Tibial artery (tissue), 4 donors: ENCODE measurements around the gene AGPAT2.
A peak's percentile ranks its signal among the peaks of the same experiment; 100 is the strongest.
"Not testable (repeated sequence)": the region's sequence is repeated elsewhere in the genome, so short reads cannot be mapped to it uniquely, and the experiment has no call there.

Experiments
- DNase-seq, 2 donors: peaks; one replicate each; pipeline ENCODE4 v3.0.0-alpha.2; 2019
- H3K27ac ChIP-seq, 2 donors: fragments of 200-600 bp; sonication (generic) in 1 of 2; 1 replicate in 1 of 2; 2 replicates in 1 of 2; pipeline ENCODE4 v1.5.1; 2018 to 2019; ENCODE audit warnings: mild to moderate bottlenecking in 1 of 2
- H3K27me3 ChIP-seq, 2 donors: fragments of 200-600 bp; sonication (generic) in 1 of 2; one replicate each; pipeline versions ENCODE4 v1.5.1 to v1.6.0; 2016 to 2019
- H3K36me3 ChIP-seq, 3 donors: fragments of 200-600 bp; sonication (generic) in 2 of 3; one replicate each; pipeline ENCODE4 v1.5.1; 2016 to 2019; ENCODE audit warnings: mild to moderate bottlenecking in 2 of 3
- H3K4me1 ChIP-seq, 4 donors: fragments of 200-600 bp; sonication (generic) in 2 of 4; 1 replicate in 3 of 4; 2 replicates in 1 of 4; pipeline ENCODE4 v1.5.1; 2016 to 2019
- H3K4me3 ChIP-seq, 2 donors: fragments of 200-600 bp; sonication (generic) in 1 of 2; 1 replicate in 1 of 2; 2 replicates in 1 of 2; pipeline ENCODE4 v1.5.1; 2018 to 2019; ENCODE audit warnings: mild to moderate bottlenecking in 2 of 2
- H3K9me3 ChIP-seq, 3 donors: fragments of 200-600 bp; sonication (generic) in 1 of 3; one replicate each; pipeline ENCODE4 v1.5.1; 2016 to 2019
- CTCF ChIP-seq, 2 experiments: fragments of 200-600 bp in 1 of 2; fragments of 450-650 bp in 1 of 2; IDR thresholded peaks; one replicate each; pipeline ENCODE4 v1.5.1; 2017 to 2019; ENCODE audit warnings: antibody characterized with exemption in 2 of 2, mild to moderate bottlenecking in 1 of 2, moderate library complexity in 1 of 2
- intact Hi-C: fragments of 100-400 bp; cut with DNase I; formaldehyde crosslinking; loops from one replicate; pipeline ENCODE4 v1.15.0; 2023; ENCODE audit warnings: low total_unique reads

Gene AGPAT2

GRCh38 chr9:136713550-136713949, 26.3 kb upstream of the AGPAT2 start:
- H3K4me1 ChIP-seq = peaks cover 0 to 23% (median 13%) of the 10 kb centered on the region in 4 donors
- no peak overlapping the region for H3K4me3 ChIP-seq
- no peaks in the 10 kb centered on the region for H3K36me3 ChIP-seq
- intact Hi-C loops = no loop called here
- no peak for DNase-seq
- TF ChIP-seq CTCF (IDR thresholded peaks at IDR 0.05) = no peak
- H3K27ac ChIP-seq = no peak overlapping the region
- H3K27me3 ChIP-seq = peaks cover 4 to 66% of the 10 kb centered on the region in 2 donors
- H3K9me3 ChIP-seq = no peaks in the 10 kb centered on the region

GRCh38 chr9:136712690-136713544, 25.7 kb upstream of the AGPAT2 start:
- no peak for DNase-seq
- intact Hi-C loops = no loop called here
- Histone ChIP-seq H3K4me1 (peaks cover 0 to 23% (median 13%) of the 10 kb centered on the region in 4 donors), H3K27me3 (peaks cover 4 to 64% of the 10 kb centered on the region in 2 donors), H3K27ac (no peak overlapping the region), H3K4me3 (peak overlapping the region; percentile 25 to 42), H3K36me3 (no peaks in the 10 kb centered on the region), H3K9me3 (no peaks in the 10 kb centered on the region)
- TF ChIP-seq CTCF (IDR thresholded peaks at IDR 0.05) = no peak

DNA sequence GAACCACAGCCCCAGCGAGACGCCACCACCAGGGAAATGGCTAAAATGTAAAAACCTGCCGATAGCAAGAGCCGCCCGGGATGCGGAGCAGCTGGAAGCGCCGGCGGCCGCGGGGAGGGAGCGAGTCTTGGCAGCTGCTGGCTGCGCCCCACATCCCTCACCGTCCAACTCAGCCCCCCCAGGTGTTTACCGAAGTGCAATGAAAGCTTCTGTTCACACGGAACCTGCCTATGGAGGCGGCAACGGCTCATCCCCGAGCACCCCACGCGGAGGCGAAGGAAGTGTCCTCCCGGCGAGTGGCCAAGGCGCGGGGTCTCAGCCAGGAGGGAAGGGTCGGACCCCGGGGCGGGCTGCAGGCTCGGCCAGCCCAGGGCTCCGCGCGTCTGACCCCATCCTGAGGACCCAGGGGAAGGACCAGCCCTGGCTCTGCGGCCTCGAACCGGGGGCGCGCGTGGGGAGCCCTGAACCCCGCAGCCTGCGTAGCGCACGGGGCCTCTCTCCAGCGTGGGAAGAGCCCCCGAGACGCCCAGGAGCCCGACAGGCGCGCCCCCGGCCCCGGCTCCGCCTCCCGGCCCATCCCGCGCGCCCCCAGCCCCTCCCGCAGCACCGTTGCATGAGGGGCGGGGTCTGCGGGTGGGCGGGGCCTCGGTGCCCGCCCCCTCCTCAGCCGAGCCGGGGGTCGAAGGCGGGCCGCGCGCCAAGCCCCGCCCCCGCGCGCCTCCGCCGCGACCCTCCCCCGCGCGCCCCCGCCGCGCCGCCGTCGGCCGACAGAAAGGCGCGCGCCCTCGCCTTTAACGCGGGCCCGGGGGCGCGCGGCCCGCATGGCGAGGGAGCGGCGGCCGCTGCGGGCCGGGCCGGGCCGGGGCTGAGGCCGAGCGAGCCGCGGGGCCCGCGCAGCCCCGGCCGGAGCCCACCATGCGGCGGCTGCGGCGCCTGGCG, 24.8 kb upstream of the AGPAT2 start, which contains the start of gene DIPK1B:
Gene DIPK1B, plus strand, starts transcription at position 822 of the 939 bp plus-strand sequence. Its CDS starts 94 bp downstream, at position 916.
- no peak for TF ChIP-seq CTCF (IDR thresholded peaks at IDR 0.05)
- H3K4me1 ChIP-seq = peaks cover 0 to 23% (median 13%) of the 10 kb centered on the region in 4 donors
- DNase-seq = no peak
- H3K4me3 ChIP-seq = peak within 1 kb of the TSS; percentile 25 to 42
- H3K27ac ChIP-seq = no peak within 1 kb of the TSS
- H3K9me3 ChIP-seq = no peaks in the 10 kb centered on the region
- no peaks in the 10 kb centered on the region for H3K36me3 ChIP-seq
- H3K27me3 ChIP-seq = peaks cover 4 to 58% of the 10 kb centered on the region in 2 donors
- intact Hi-C loops = no loop called here

- Histone ChIP-seq H3K27me3 (peaks cover 4 to 54% of the 10 kb centered on the region in 2 donors), H3K4me1 (peaks cover 0 to 23% (median 13%) of the 10 kb centered on the region in 4 donors)
- H3K27ac ChIP-seq, H3K4me3 ChIP-seq, intact Hi-C loops, H3K9me3 ChIP-seq, H3K36me3 ChIP-seq, DNase-seq: not testable (repeated sequence)
Measured at GRCh38 chr9:136711219-136711648, 24.0 kb upstream of the AGPAT2 start.

DNA sequence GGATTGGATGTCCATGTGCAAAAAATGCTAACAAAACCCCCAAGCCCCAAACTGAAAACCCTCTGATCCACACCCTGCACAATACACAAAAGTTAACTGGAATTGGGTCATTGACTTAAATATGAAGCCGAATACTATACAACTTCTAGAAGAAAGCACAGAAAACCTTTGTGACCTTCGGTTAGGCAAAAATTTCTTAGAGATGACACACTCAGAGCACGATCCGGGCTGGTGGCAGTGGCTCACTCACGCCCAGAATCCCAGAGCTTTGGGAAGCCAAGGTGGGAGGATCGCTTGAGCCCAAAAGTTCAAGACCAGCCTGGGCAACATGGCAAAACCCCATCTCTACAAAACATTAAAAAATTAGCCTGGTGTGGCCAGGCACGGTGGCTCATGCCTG, 23.3 kb upstream of the AGPAT2 start:
- Histone ChIP-seq H3K9me3 (no peaks in the 10 kb centered on the region), H3K27ac (no peak overlapping the region), H3K27me3 (peaks cover 4 to 54% of the 10 kb centered on the region in 2 donors), H3K4me1 (peaks cover 0 to 23% (median 13%) of the 10 kb centered on the region in 4 donors), H3K36me3 (no peaks in the 10 kb centered on the region), H3K4me3 (no peak overlapping the region)
- no peak for TF ChIP-seq CTCF (IDR thresholded peaks at IDR 0.05)
- intact Hi-C loops = no loop called here
- DNase-seq = no peak
